Loucy (cell line): Measurements from ENCODE around the gene FOLR2.
"Not testable (repeated sequence)": the region's sequence is repeated elsewhere in the genome, so short reads cannot be mapped to it uniquely, and the experiment has no call there.

ENCODE experiments used
- H2AFZ ChIP-seq: fragments of 200-600 bp; sonication (generic); 2 replicates; pipeline ENCODE4 v1.6.0; 2016; ENCODE audit warnings: antibody characterized with exemption, mild to moderate bottlenecking, low read length, moderate library complexity
- H3F3A ChIP-seq: fragments of 200-600 bp; 2 replicates; pipeline ENCODE4 v1.6.0; 2016; ENCODE audit warnings: antibody characterized with exemption, low read depth, mild to moderate bottlenecking
- H3K27me3 ChIP-seq: fragments of 200-600 bp; sonication (generic); 2 replicates; pipeline ENCODE4 v1.6.1; 2014; ENCODE audit warnings: low read length, mild to moderate bottlenecking; ENCODE audit not compliant: insufficient read depth, poor library complexity, severe bottlenecking
- H3K36me3 ChIP-seq: fragments of 200-600 bp; sonication (generic); 2 replicates; pipeline ENCODE4 v1.6.1; 2016; ENCODE audit warnings: low read length; ENCODE audit not compliant: insufficient read depth
- H3K4me1 ChIP-seq: fragments of 200-600 bp; sonication (generic); 2 replicates; pipeline ENCODE4 v1.5.1; 2014; ENCODE audit warnings: low read length, mild to moderate bottlenecking; ENCODE audit not compliant: insufficient read depth, poor library complexity, severe bottlenecking
- H3K4me2 ChIP-seq: fragments of 200-600 bp; sonication (generic); 2 replicates; pipeline ENCODE4 v1.6.0; 2014; ENCODE audit warnings: antibody characterized with exemption, low read length, low read depth, mild to moderate bottlenecking; ENCODE audit not compliant: poor library complexity, severe bottlenecking
- H3K4me3 ChIP-seq: fragments of 200-600 bp; sonication (generic); 2 replicates; pipeline ENCODE4 v1.5.1; 2014; ENCODE audit warnings: low read length, mild to moderate bottlenecking, mixed read lengths; ENCODE audit not compliant: poor library complexity, severe bottlenecking
- H3K79me2 ChIP-seq: fragments of 200-600 bp; sonication (generic); 2 replicates; pipeline ENCODE4 v1.6.1; 2014; ENCODE audit warnings: low read length; ENCODE audit not compliant: insufficient read depth
- H3K9ac ChIP-seq: fragments of 200-600 bp; sonication (generic); 2 replicates; pipeline ENCODE4 v1.6.0; 2014; ENCODE audit warnings: mild to moderate bottlenecking, low read depth, low read length, moderate library complexity; ENCODE audit not compliant: poor library complexity, severe bottlenecking
- H3K9me2 ChIP-seq: fragments of 200-600 bp; sonication (generic); replicated peaks from 2 replicates; pipeline ENCODE4 v1.6.1; 2016; ENCODE audit warnings: low read depth, low read length, mixed read lengths
- H3K9me3 ChIP-seq: fragments of 200-600 bp; sonication (generic); 2 replicates; pipeline ENCODE4 v1.6.1; 2014; ENCODE audit warnings: mild to moderate bottlenecking, antibody characterized with exemption, low read length, low read depth; ENCODE audit not compliant: insufficient read depth
- H4K20me1 ChIP-seq: fragments of 200-600 bp; sonication (generic); 2 replicates; pipeline ENCODE4 v1.6.0; 2014; ENCODE audit warnings: antibody characterized with exemption, low read length, mild to moderate bottlenecking; ENCODE audit not compliant: insufficient read depth, poor library complexity, severe bottlenecking
- CTCF ChIP-seq: fragments of 200-600 bp; sonication (generic); conservative IDR thresholded peaks from 2 replicates; pipeline ENCODE4 v1.5.1; 2014; ENCODE audit warnings: mild to moderate bottlenecking, antibody characterized with exemption, low read length
- EZH2phosphoT487 ChIP-seq: fragments of 200-600 bp; IDR thresholded peaks from 2 replicates; pipeline ENCODE4 v1.6.1; 2018; ENCODE audit warnings: antibody characterized with exemption, mild to moderate bottlenecking, moderate library complexity, borderline replicate concordance

FOLR2 gene

GRCh38 chr11:72195518-72196270 is 20.9 kb upstream of the FOLR2 start:
- Histone ChIP-seq H3K79me2 (no peaks in the 10 kb centered on the region), H3K9ac (no peak overlapping the region), H3K27me3 (no peaks in the 10 kb centered on the region), H3K9me3 (no peaks in the 10 kb centered on the region), H3F3A (no peaks in the 10 kb centered on the region), H4K20me1 (no peaks in the 10 kb centered on the region), H3K4me2 (no peak overlapping the region), H3K4me1 (no peaks in the 10 kb centered on the region), H3K9me2 (no peaks in the 10 kb centered on the region), H2AFZ (no peak overlapping the region), H3K36me3 (no peaks in the 10 kb centered on the region), H3K4me3 (no peak overlapping the region)
- TF ChIP-seq EZH2phosphoT487, result no peak

DNA sequence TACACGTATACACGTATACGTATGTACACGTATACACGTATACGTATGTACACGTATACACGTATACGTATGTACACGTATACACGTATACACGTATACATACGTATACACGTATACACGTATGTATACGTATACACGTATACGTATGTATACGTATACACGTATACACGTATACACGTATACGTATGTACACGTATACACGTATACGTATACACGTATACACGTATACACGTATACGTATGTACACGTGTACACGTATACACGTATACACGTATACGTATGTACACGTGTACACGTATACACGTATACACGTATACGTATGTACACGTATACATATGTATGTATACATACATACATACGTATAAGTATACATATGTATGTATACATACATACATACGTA is 15.1 kb upstream of the FOLR2 start:
- H3K9ac ChIP-seq, H3K27me3 ChIP-seq, H3K9me2 ChIP-seq, H3K4me3 ChIP-seq, H3K9me3 ChIP-seq, H3K4me1 ChIP-seq, H3K4me2 ChIP-seq, H4K20me1 ChIP-seq, H3K36me3 ChIP-seq, H3K79me2 ChIP-seq, H2AFZ ChIP-seq, H3F3A ChIP-seq: not testable (repeated sequence)

DNA sequence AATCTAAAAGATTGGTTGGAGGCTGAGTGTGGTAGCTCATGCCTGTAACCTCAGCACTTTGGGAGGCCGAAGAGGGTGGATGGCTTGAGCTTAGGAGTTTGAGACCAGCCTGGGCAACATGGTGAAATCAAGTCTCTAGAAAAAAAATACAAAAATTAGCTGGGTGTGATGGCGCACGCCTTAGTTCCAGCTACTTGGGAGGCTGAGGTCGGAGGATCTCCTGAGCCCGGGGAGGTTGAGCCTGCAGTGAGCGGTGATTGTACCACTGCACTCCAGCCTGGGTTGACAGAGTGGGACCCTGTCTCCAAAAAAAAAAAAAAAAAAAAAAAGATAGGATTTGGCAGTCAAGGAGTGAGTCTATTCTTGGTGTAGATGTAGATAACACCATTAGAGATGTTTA is 14.0 kb upstream of the FOLR2 start:
- no peak overlapping the region for H3K4me2 ChIP-seq
- H3K9me3 ChIP-seq, result no peaks in the 10 kb centered on the region
- H3K79me2 ChIP-seq, result no peaks in the 10 kb centered on the region
- H4K20me1 ChIP-seq, result no peaks in the 10 kb centered on the region
- TF ChIP-seq EZH2phosphoT487 (no peak), CTCF (no peak)
- H3K36me3 ChIP-seq, result no peaks in the 10 kb centered on the region
- H3K9me2 ChIP-seq, result no peaks in the 10 kb centered on the region
- no peaks in the 10 kb centered on the region for H3F3A ChIP-seq
- H3K4me3 ChIP-seq, result no peak overlapping the region
- H2AFZ ChIP-seq, result no peak overlapping the region
- H3K9ac ChIP-seq, result no peak overlapping the region
- H3K27me3 ChIP-seq, result no peaks in the 10 kb centered on the region
- no peaks in the 10 kb centered on the region for H3K4me1 ChIP-seq

- Histone ChIP-seq H4K20me1 (no peaks in the 10 kb centered on the region), H3K36me3 (no peaks in the 10 kb centered on the region), H3K4me1 (no peaks in the 10 kb centered on the region), H3F3A (no peaks in the 10 kb centered on the region), H3K4me2 (no peak overlapping the region), H3K9me2 (no peaks in the 10 kb centered on the region), H3K4me3 (no peak overlapping the region), H3K9me3 (no peaks in the 10 kb centered on the region), H3K79me2 (no peaks in the 10 kb centered on the region), H3K27me3 (no peaks in the 10 kb centered on the region), H3K9ac (no peak overlapping the region), H2AFZ (no peak overlapping the region)
- TF ChIP-seq CTCF (no peak), EZH2phosphoT487 (no peak)
Observed at GRCh38 chr11:72203163-72203562, 13.4 kb upstream of the FOLR2 start.
